Measurements from ENCODE around the gene APLP2. TPM values are rescaled to one million over a fixed set of nuclear protein-coding genes. Genes with fewer than 3 reads are reported as not detected.

The APLP2 gene
- total and polyA plus RNA-seq, 2 of the 4 experiments (the other 2 are of a cell fraction), result 127 to 235 TPM

DNA sequence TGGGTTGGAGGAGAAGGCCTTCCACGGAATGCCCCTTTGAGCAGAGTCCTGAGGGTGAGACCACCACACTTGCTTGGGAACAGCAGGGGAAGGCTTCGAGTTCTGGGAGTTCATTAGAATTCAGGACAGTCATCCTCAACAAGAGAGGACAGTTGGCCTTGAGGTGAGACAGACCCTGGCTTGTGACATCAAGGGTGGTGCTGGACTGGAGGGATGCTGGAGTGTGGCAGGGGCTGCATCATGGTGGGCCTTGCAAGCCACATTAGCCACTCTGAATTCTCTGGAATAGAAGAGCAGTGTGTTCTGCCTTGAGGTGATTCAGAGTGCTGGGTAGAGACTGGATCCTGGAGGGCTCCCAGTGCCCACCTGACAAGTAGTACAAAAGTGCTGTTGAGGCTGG is 26.3 kb downstream of the APLP2 start:
- H2BK5ac ChIP-seq (ENCODE audit: low read depth, low read length, poor library complexity, severe bottlenecking), result no peak overlapping the region
- peaks cover 18 to 39% of the 10 kb centered on the region in 2 experiments for H3K79me1 ChIP-seq (ENCODE audit: low read depth in 1 of 2, low read length in 2 of 2)
- BruUV-seq (replicated peaks), result no TSS peak
- H3K4me2 ChIP-seq (ENCODE audit: low read depth, low read length), result no peak overlapping the region
- H3K4me3 ChIP-seq (ENCODE audit: insufficient read depth, low read depth, low read length), result no peak overlapping the region
- TF ChIP-seq, protein P1, sequence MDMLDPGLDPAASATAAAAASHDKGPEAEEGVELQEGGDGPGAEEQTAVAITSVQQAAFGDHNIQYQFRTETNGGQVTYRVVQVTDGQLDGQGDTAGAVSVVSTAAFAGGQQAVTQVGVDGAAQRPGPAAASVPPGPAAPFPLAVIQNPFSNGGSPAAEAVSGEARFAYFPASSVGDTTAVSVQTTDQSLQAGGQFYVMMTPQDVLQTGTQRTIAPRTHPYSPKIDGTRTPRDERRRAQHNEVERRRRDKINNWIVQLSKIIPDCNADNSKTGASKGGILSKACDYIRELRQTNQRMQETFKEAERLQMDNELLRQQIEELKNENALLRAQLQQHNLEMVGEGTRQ (IDR thresholded peaks at IDR 0.05; ENCODE audit: low read depth, low read length), result no peak
- TF ChIP-seq RFX5 (IDR thresholded peaks at IDR 0.05; ENCODE audit: low read depth, low read length), result no peak
- TF ChIP-seq POLR2A (IDR thresholded peaks at IDR 0.05; ENCODE audit: low read depth, low read length), result no peak
- TF ChIP-seq BHLHE40 (IDR thresholded peaks at IDR 0.05; ENCODE audit: low read depth, low read length), result no peak
- TF ChIP-seq, protein P2, sequence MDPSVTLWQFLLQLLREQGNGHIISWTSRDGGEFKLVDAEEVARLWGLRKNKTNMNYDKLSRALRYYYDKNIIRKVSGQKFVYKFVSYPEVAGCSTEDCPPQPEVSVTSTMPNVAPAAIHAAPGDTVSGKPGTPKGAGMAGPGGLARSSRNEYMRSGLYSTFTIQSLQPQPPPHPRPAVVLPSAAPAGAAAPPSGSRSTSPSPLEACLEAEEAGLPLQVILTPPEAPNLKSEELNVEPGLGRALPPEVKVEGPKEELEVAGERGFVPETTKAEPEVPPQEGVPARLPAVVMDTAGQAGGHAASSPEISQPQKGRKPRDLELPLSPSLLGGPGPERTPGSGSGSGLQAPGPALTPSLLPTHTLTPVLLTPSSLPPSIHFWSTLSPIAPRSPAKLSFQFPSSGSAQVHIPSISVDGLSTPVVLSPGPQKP (IDR thresholded peaks at IDR 0.05; ENCODE audit: borderline replicate concordance, low read depth, low read length), result no peak
- no peak for TF ChIP-seq CEBPB (IDR thresholded peaks at IDR 0.05; ENCODE audit: low read depth, low read length)
- no peak for TF ChIP-seq RCOR1 (IDR thresholded peaks at IDR 0.05; ENCODE audit: insufficient replicate concordance, low read length)
- TF ChIP-seq FOS (IDR thresholded peaks at IDR 0.05; ENCODE audit: low read depth, low read length), result no peak
- H4K8ac ChIP-seq (ENCODE audit: low read depth in 2 of 2, low read length in 2 of 2), result no peak overlapping the region
- H3K36me3 ChIP-seq (ENCODE audit: control insufficient read depth, insufficient read depth, low read length), result peaks cover 2% of the 10 kb centered on the region; the same call in 1 of the 2 replicates
- H3K23ac ChIP-seq (ENCODE audit: low read depth, low read length), result no peak overlapping the region
- ChIA-PET POLR2A (ENCODE audit: unreplicated experiment) (no interaction called here), CTCF (no interaction called here)
- H3K9me1 ChIP-seq (ENCODE audit: insufficient read depth, low read length), result peaks cover 8% of the 10 kb centered on the region; the same call in 1 of the 2 replicates
- H2AK9ac ChIP-seq (replicated peaks; ENCODE audit: low read depth, low read length, poor library complexity), result peak overlapping the region; percentile 79
- peaks cover 66% of the 10 kb centered on the region for H4K20me1 ChIP-seq (ENCODE audit: insufficient read depth, low read length)
- intact Hi-C loops (cut with micrococcal nuclease), result no loop called here
- peaks cover 13% of the 10 kb centered on the region for H3K27me3 ChIP-seq (ENCODE audit: control insufficient read depth, insufficient read depth, low read length)
- no peak overlapping the region for H2AK5ac ChIP-seq (ENCODE audit: low read depth, low read length)
- dilution Hi-C loops (cut with HindIII; ENCODE audit: low sequenced_read_pairs, unreplicated experiment), result no loop called here
- no peak overlapping the region for H2AFZ ChIP-seq (replicated peaks; ENCODE audit: low read length, poor library complexity)
- H2BK120ac ChIP-seq (ENCODE audit: low read depth, low read length), result no peak overlapping the region
- no peak overlapping the region for H2BK20ac ChIP-seq (ENCODE audit: low read depth, low read length)
- ATAC-seq (ENCODE audit: low read depth) (no peak), DNase-seq (no peak)
- H3K9me3 ChIP-seq (ENCODE audit: control insufficient read depth, insufficient read depth, low read length), result no peaks in the 10 kb centered on the region
- no peak overlapping the region for H4K91ac ChIP-seq (ENCODE audit: insufficient read depth, low read depth, low read length)
- WGBS, 2 experiments (ENCODE audit: extremely low coverage in 2 of 2, insufficient read length in 1 of 2), result no CpG with 5 or more reads among the region's 2 CpGs
- no peak overlapping the region for H3K18ac ChIP-seq (ENCODE audit: low read depth, low read length)
- in situ Hi-C loops (cut with MboI; ENCODE audit: low sequenced_read_pairs), result no loop called here
- no peak overlapping the region for H3K56ac ChIP-seq (ENCODE audit: extremely low read depth, insufficient read depth, low read length)
- H3K4me1 ChIP-seq (ENCODE audit: control insufficient read depth, insufficient read depth, low read length), result no peaks in the 10 kb centered on the region
- no peak overlapping the region for H2BK15ac ChIP-seq (ENCODE audit: low read depth, low read length)
- H3K27ac ChIP-seq (ENCODE audit: insufficient read depth, low read length), result no peak overlapping the region
- no peak overlapping the region for H3K4ac ChIP-seq (ENCODE audit: low read depth, low read length)
- no peak overlapping the region for H3K9ac ChIP-seq (ENCODE audit: low read depth, low read length)
- H3K14ac ChIP-seq (replicated peaks; ENCODE audit: low read depth, low read length), result no peak overlapping the region
- no peak overlapping the region for H4K5ac ChIP-seq (ENCODE audit: low read depth, low read length)
